GM12878 (cell line): Measurements from ENCODE around the gene EPX. TPM values are rescaled to one million over a fixed set of nuclear protein-coding genes. Genes with fewer than 3 reads are reported as not detected.

Experiments
- ATAC-seq: fragments of 200-7000 bp; cut with Tn5 transposase; 3 replicates; pipeline ENCODE4 v1.9.1; 2020; ENCODE audit warnings: mild to moderate bottlenecking, moderate library complexity
- BruUV-seq: library from RNA; stranded (reverse); fragments of 400-500 nt; replicated peaks from 2 replicates; lab custom pipeline; 2021; lab: Mats Ljungman, UMichigan
- CTCF ChIA-PET: fragments of 300-600 bp; sonication (Branson Sonifier 250); formaldehyde crosslinking; extraction: SDS; loops from one replicate; lab custom pipeline; 2021; ENCODE audit warnings: inconsistent platforms; lab: Yijun Ruan, JAX
- POLR2A ChIA-PET: fragments of 350-600 bp; formaldehyde crosslinking; extraction: SDS; loops from one replicate; lab custom pipeline; 2021; ENCODE audit warnings: inconsistent platforms; lab: Charles Lee
- RAD21 ChIA-PET: fragments of 300-600 bp; sonication (Branson Sonifier 250); formaldehyde crosslinking; loops from one replicate; lab custom pipeline; 2023; ENCODE audit warnings: antibody characterized with exemption; ENCODE audit not compliant: unreplicated experiment; lab: Charles Lee
- SMC1A ChIA-PET: fragments of 300-600 bp; sonication (Branson Sonifier 250); formaldehyde crosslinking; loops from one replicate; lab custom pipeline; 2023; ENCODE audit not compliant: unreplicated experiment, uncharacterized antibody; lab: Charles Lee
- DNase-seq: peaks from one replicate; pipeline ENCODE4 v3.0.0-alpha.2; 2011; ENCODE audit warnings: low read depth, low spot score
- FAIRE-seq: peaks from 3 replicates; lab custom pipeline; 2011; peaks lifted over from hg19 to GRCh38; lab: Jason Lieb, UNC
- H2AFZ ChIP-seq: 2 replicates; pipeline ENCODE4 v1.6.0; 2011; ENCODE audit warnings: low read depth, low read length, control low read depth; ENCODE audit not compliant: control insufficient read depth
- H3K27ac ChIP-seq: 2 replicates; pipeline ENCODE4 v1.5.1; 2011; ENCODE audit warnings: control low read depth; ENCODE audit not compliant: control insufficient read depth, insufficient read depth
- H3K27me3 ChIP-seq, 2 experiments: replicated peaks in 1 of 2; 2 replicates each; pipeline versions ENCODE4 v1.6.0 to v1.6.1; 2011; ENCODE audit warnings: low read length in 1 of 2; ENCODE audit not compliant: control insufficient read depth in 2 of 2, insufficient read depth in 2 of 2
- H3K36me3 ChIP-seq, 2 experiments: 2 replicates each; pipeline ENCODE4 v1.5.1; 2011; ENCODE audit warnings: low read length in 1 of 2; ENCODE audit not compliant: control insufficient read depth in 2 of 2, insufficient read depth in 2 of 2
- H3K4me1 ChIP-seq: 2 replicates; pipeline ENCODE4 v1.6.1; 2011; ENCODE audit warnings: mild to moderate bottlenecking, low read length, moderate library complexity, mixed read lengths; ENCODE audit not compliant: control insufficient read depth, insufficient read depth
- H3K4me2 ChIP-seq: 2 replicates; pipeline ENCODE4 v1.6.0; 2011; ENCODE audit warnings: control low read depth; ENCODE audit not compliant: control insufficient read depth, insufficient read depth
- H3K4me3 ChIP-seq: fragments of 200-600 bp; sonication (generic); 2 replicates; pipeline ENCODE4 v1.5.1; 2016
- H3K79me2 ChIP-seq: 2 replicates; pipeline ENCODE4 v1.6.0; 2011; ENCODE audit warnings: low read length; ENCODE audit not compliant: control insufficient read depth, insufficient read depth
- H3K9ac ChIP-seq: 2 replicates; pipeline ENCODE4 v1.8.0; 2011; ENCODE audit warnings: low read length, control low read depth, mixed read lengths; ENCODE audit not compliant: control insufficient read depth, insufficient read depth
- H3K9me3 ChIP-seq: replicated peaks from 3 replicates; pipeline ENCODE4 v1.5.1; 2011; ENCODE audit warnings: mild to moderate bottlenecking, low read length; ENCODE audit not compliant: control insufficient read depth, insufficient read depth
- H4K20me1 ChIP-seq: 2 replicates; pipeline ENCODE4 v1.6.0; 2011; ENCODE audit not compliant: control insufficient read depth, insufficient read depth
- CREB1 ChIP-seq: IDR thresholded peaks from 2 replicates; pipeline ENCODE4 v1.6.1; 2012; ENCODE audit warnings: low read depth, mild to moderate bottlenecking, inconsistent platforms
- MEF2A ChIP-seq: IDR thresholded peaks from 2 replicates; pipeline ENCODE4 v1.6.1; 2011; ENCODE audit warnings: low read depth, mild to moderate bottlenecking, low read length, moderate library complexity; ENCODE audit not compliant: insufficient read depth
- NBN ChIP-seq: fragments of 450-650 bp; IDR thresholded peaks from 2 replicates; pipeline ENCODE4 v1.6.1; 2016
- PAX5 ChIP-seq: IDR thresholded peaks from 2 replicates; pipeline ENCODE4 v1.6.1; 2011; ENCODE audit warnings: low read depth, low read length, borderline replicate concordance
- RELA ChIP-seq: fragments of 450-650 bp; IDR thresholded peaks from 2 replicates; pipeline ENCODE4 v1.8.0; 2014; ENCODE audit warnings: borderline replicate concordance; ENCODE audit not compliant: partially characterized antibody
- TCF7 ChIP-seq: IDR thresholded peaks from 2 replicates; pipeline ENCODE4 v1.6.1; 2014; ENCODE audit warnings: antibody characterized with exemption, borderline replicate concordance
- WRNIP1 ChIP-seq: IDR thresholded peaks from 2 replicates; pipeline ENCODE4 v1.6.1; 2011; ENCODE audit warnings: low read depth, low read length, improper control_type of control experiment, borderline replicate concordance
- YBX1 ChIP-seq: fragments of 450-650 bp; IDR thresholded peaks from 2 replicates; pipeline ENCODE4 v1.6.1; 2016; ENCODE audit warnings: antibody characterized with exemption
- ZNF274 ChIP-seq: IDR thresholded peaks from one replicate; pipeline ENCODE4 v1.8.0; 2011; ENCODE audit not compliant: insufficient read length, insufficient read depth
- WGBS: methylation state at CpG from one replicate; pipeline ENCODE4 v1.1.6; 2016; ENCODE audit warnings: low lambda C conversion rate; ENCODE audit not compliant: insufficient replicate concordance, insufficient coverage; ENCODE audit errors: missing lambda C conversion rate; 5-methylcytosine and 5-hydroxymethylcytosine counted together
- in situ Hi-C: fragments of 300-500 bp; cut with MboI; formaldehyde crosslinking; loops from 9 replicates; pipeline ENCODE4 v1.14.3; 2018; ENCODE audit warnings: mixed read lengths
- intact Hi-C: fragments of 100-400 bp; cut with micrococcal nuclease; formaldehyde crosslinking; loops from one replicate; pipeline ENCODE4 v1.14.2; 2022; ENCODE audit not compliant: unreplicated experiment
- polyA plus RNA-seq, 11 experiments: library from polyadenylated mRNA; depleted of rRNA in 4 of 11; unstranded in 6 of 11; stranded (reverse) in 5 of 11; fragments of >200 nt; fragmentation: Nextera tagmentation in 4 of 11; fragmentation: Illumina TruSeq in 1 of 11; extraction: Ambion mirVana in 4 of 11; extraction: Trizol in 1 of 11; gene quantifications; 1 replicate in 1 of 11; 2 replicates in 10 of 11; pipeline versions ENCODE4 v1.2.1 to v1.2.3, GENCODE V29; 2011 to 2016; ENCODE audit warnings: inconsistent platforms in 2 of 11, missing spikeins in 2 of 11, low read depth in 1 of 11
- total RNA-seq, 4 experiments: library from RNA; depleted of rRNA in 3 of 4; stranded (reverse); fragments of >200 nt in 3 of 4; fragmentation: Illumina TruSeq in 1 of 4; extraction: Trizol in 1 of 4; gene quantifications; 2 replicates each; pipeline versions ENCODE4 v1.2.1 to v1.2.3, GENCODE V29; 2013 to 2021
- TF ChIP-seq, protein P1 (sequence below): fragments of 450-650 bp; IDR thresholded peaks from 2 replicates; pipeline ENCODE4 v1.6.1; 2017; ENCODE audit warnings: antibody characterized with exemption, mild to moderate bottlenecking, moderate library complexity
- TF ChIP-seq, protein P2 (sequence below): IDR thresholded peaks from 2 replicates; pipeline ENCODE4 v1.6.1; 2012; ENCODE audit warnings: low read length, inconsistent platforms

Gene EPX
- total and polyA plus RNA-seq, 10 of the 15 experiments (the other 5 are each of a cell fraction or from before 2014, with no cell fraction given): 0.03 TPM; not detected in 9

DNA sequence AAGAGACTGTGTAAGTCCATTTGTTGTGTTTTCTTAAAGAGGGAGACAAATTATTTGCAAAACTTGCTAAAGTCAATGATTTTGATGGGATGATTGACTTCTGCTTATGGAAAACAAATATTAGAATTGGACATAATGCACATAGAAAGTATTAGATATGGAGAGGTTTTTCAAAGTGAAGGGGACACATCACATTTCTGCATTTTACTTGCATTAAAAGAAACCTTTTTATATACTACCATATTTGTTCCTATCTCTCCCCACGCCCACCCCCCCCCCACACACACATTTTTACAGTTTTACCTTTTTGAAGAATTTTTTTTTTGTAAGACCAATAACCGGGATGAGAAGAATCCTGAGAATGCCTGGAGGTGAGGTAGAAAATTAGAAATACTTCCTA is 34.3 kb upstream of the EPX start:
- no peak for DNase-seq
- POLR2A ChIA-PET: no interaction called here
- H3K9ac ChIP-seq: no peak overlapping the region
- TF ChIP-seq RELA (no peak), WRNIP1 (no peak), ZNF274 (no peak), PAX5 (no peak)
- TF ChIP-seq, all 136 proteins: peak for 0
- SMC1A ChIA-PET: no interaction called here
- no peak overlapping the region for H2AFZ ChIP-seq
- H3K4me1 ChIP-seq: no peaks in the 10 kb centered on the region
- H3K79me2 ChIP-seq: no peaks in the 10 kb centered on the region
- H3K27me3 ChIP-seq: peaks cover 3 to 10% of the 10 kb centered on the region in 2 experiments; a peak in 3 of 4 replicates
- H3K36me3 ChIP-seq: no peaks in the 10 kb centered on the region
- WGBS: 0% methylated on average over 2 of the region's 2 CpGs
- no peak overlapping the region for H3K4me2 ChIP-seq
- no TSS peak for BruUV-seq
- ATAC-seq (no peak), FAIRE-seq (no peak)
- RAD21 ChIA-PET: no interaction called here
- H3K27ac ChIP-seq: no peak overlapping the region
- H4K20me1 ChIP-seq: no peaks in the 10 kb centered on the region; the same call in 1 of the 2 replicates
- H3K4me3 ChIP-seq: no peak overlapping the region
- CTCF ChIA-PET: no interaction called here
- in situ Hi-C loops: no loop called here
- H3K9me3 ChIP-seq: no peaks in the 10 kb centered on the region
- intact Hi-C loops: no loop called here

DNA sequence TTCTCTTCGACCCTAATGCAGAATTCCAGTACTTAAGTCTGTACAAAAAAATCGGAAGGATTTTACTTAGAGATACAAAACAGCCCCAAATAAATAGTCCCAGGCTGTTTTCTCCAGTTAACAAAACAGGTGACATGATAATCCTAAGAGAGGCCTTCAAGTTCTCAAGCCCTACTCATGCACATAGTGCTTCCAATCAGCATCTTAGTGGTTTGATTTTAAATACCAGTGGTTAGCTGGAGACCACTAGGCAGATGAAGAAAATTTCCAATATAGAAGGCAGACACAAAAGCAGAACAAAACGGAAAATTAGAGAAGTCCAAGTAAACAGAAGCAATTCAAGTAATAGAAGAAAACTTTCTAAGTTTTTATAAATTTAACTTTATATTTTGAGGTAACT is 31.0 kb upstream of the EPX start:
- H3K4me2 ChIP-seq: no peak overlapping the region
- POLR2A ChIA-PET: no interaction called here
- WGBS: 6% methylated on average over 3 of the region's 3 CpGs
- H3K36me3 ChIP-seq: no peaks in the 10 kb centered on the region
- H3K4me1 ChIP-seq: no peaks in the 10 kb centered on the region
- no peaks in the 10 kb centered on the region for H3K9me3 ChIP-seq
- H2AFZ ChIP-seq: no peak overlapping the region
- CTCF ChIA-PET: no interaction called here
- H3K4me3 ChIP-seq: no peak overlapping the region
- H3K27ac ChIP-seq: no peak overlapping the region
- in situ Hi-C loops (no loop called here), intact Hi-C loops (no loop called here)
- SMC1A ChIA-PET: no interaction called here
- no peak for DNase-seq
- no peaks in the 10 kb centered on the region for H3K79me2 ChIP-seq
- no peak overlapping the region for H3K9ac ChIP-seq
- H3K27me3 ChIP-seq: peaks cover 3 to 9% of the 10 kb centered on the region in 2 experiments; a peak in 3 of 4 replicates
- ATAC-seq: no peak
- H4K20me1 ChIP-seq: no peaks in the 10 kb centered on the region
- no peak for FAIRE-seq
- RAD21 ChIA-PET: no interaction called here
- no TSS peak for BruUV-seq
- TF ChIP-seq NBN (no peak), YBX1 (no peak), CREB1 (no peak), MEF2A (no peak), TCF7 (no peak)
- TF ChIP-seq, protein P1, sequence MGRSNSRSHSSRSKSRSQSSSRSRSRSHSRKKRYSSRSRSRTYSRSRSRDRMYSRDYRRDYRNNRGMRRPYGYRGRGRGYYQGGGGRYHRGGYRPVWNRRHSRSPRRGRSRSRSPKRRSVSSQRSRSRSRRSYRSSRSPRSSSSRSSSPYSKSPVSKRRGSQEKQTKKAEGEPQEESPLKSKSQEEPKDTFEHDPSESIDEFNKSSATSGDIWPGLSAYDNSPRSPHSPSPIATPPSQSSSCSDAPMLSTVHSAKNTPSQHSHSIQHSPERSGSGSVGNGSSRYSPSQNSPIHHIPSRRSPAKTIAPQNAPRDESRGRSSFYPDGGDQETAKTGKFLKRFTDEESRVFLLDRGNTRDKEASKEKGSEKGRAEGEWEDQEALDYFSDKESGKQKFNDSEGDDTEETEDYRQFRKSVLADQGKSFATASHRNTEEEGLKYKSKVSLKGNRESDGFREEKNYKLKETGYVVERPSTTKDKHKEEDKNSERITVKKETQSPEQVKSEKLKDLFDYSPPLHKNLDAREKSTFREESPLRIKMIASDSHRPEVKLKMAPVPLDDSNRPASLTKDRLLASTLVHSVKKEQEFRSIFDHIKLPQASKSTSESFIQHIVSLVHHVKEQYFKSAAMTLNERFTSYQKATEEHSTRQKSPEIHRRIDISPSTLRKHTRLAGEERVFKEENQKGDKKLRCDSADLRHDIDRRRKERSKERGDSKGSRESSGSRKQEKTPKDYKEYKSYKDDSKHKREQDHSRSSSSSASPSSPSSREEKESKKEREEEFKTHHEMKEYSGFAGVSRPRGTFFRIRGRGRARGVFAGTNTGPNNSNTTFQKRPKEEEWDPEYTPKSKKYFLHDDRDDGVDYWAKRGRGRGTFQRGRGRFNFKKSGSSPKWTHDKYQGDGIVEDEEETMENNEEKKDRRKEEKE: no peak
- TF ChIP-seq, protein P2, sequence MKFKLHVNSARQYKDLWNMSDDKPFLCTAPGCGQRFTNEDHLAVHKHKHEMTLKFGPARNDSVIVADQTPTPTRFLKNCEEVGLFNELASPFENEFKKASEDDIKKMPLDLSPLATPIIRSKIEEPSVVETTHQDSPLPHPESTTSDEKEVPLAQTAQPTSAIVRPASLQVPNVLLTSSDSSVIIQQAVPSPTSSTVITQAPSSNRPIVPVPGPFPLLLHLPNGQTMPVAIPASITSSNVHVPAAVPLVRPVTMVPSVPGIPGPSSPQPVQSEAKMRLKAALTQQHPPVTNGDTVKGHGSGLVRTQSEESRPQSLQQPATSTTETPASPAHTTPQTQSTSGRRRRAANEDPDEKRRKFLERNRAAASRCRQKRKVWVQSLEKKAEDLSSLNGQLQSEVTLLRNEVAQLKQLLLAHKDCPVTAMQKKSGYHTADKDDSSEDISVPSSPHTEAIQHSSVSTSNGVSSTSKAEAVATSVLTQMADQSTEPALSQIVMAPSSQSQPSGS: no peak
